ENCODE results near the gene PRDM16. TPM values are rescaled to one million over a fixed set of nuclear protein-coding genes. Genes with fewer than 3 reads are reported as not detected.

Gene PRDM16
- polyA plus RNA-seq, 1 of the 3 experiments (the other 2 are of a cell fraction): not detected

GRCh38 chr1:3396411-3396810, 327.4 kb downstream of the PRDM16 start:
- Histone ChIP-seq H3K9me3 (no peaks in the 10 kb centered on the region), H3K27me3 (ENCODE audit: insufficient read depth) (peaks cover 77% of the 10 kb centered on the region), H3K27ac (ENCODE audit: low read depth in 2 of 2, low read length in 1 of 2) (no peak overlapping the region)

GRCh38 chr1:3397311-3397710, 328.3 kb downstream of the PRDM16 start:
- Histone ChIP-seq H3K27me3 (ENCODE audit: insufficient read depth) (peaks cover 71% of the 10 kb centered on the region), H3K9me2 (no peaks in the 10 kb centered on the region), H2AFZ (ENCODE audit: low read depth) (no peak overlapping the region), H3K27ac (ENCODE audit: low read depth in 2 of 2, low read length in 1 of 2) (no peak overlapping the region), H3K36me3 (replicated peaks in 1 of 2; ENCODE audit: control insufficient read depth in 1 of 2, insufficient read depth in 2 of 2, low read length in 1 of 2) (no peaks in the 10 kb centered on the region), H4K20me1 (ENCODE audit: insufficient read depth) (no peaks in the 10 kb centered on the region), H3K9me3 (no peaks in the 10 kb centered on the region), H3K4me2 (no peak overlapping the region), H3K79me2 (ENCODE audit: insufficient read depth) (no peaks in the 10 kb centered on the region), H3F3A (replicated peaks; ENCODE audit: insufficient read depth) (no peaks in the 10 kb centered on the region), H3K4me3 (ENCODE audit: low read depth in 2 of 2, low read length in 1 of 2) (no peak overlapping the region), H3K9ac (no peak overlapping the region), H3K4me1 (ENCODE audit: control insufficient read depth in 1 of 2, insufficient read depth in 2 of 2, low read depth in 1 of 2, low read length in 1 of 2) (no peaks in the 10 kb centered on the region; a peak in 1 of 4 replicates)
- CTCF ChIA-PET: interaction anchor here (1.0 to 2.5 kb wide), 3 partner anchors 27 to 384 kb away, joined by 3 to 10 read pairs (median 3); no protein-coding TSS in a partner anchor
- TF ChIP-seq RFX5 (IDR thresholded peaks at IDR 0.05; ENCODE audit: low read length): no peak
- TF ChIP-seq EP300 (IDR thresholded peaks at IDR 0.05; ENCODE audit: borderline replicate concordance in 1 of 2, low read depth in 1 of 2, low read length in 1 of 2): no peak
- TF ChIP-seq ZBTB33 (IDR thresholded peaks at IDR 0.05; ENCODE audit: borderline replicate concordance, low read depth): no peak
- TF ChIP-seq TEAD4 (IDR thresholded peaks at IDR 0.05; ENCODE audit: borderline replicate concordance, insufficient read depth): no peak
- TF ChIP-seq CHD2 (IDR thresholded peaks at IDR 0.05; ENCODE audit: low read length, partially characterized antibody): no peak
- POLR2A ChIA-PET: no interaction called here
- no peak for DNase-seq
- 0% methylated on average over 1 of the region's 17 CpGs for WGBS (ENCODE audit: low lambda C conversion rate)

More at GRCh38 chr1:3396411-3396810, 327.4 kb downstream of the PRDM16 start:
- H3K9me2 ChIP-seq: no peaks in the 10 kb centered on the region
- H3F3A ChIP-seq (replicated peaks; ENCODE audit: insufficient read depth): no peaks in the 10 kb centered on the region
- no peak overlapping the region for H3K9ac ChIP-seq
- H3K79me2 ChIP-seq (ENCODE audit: insufficient read depth): no peaks in the 10 kb centered on the region
- H3K4me1 ChIP-seq (ENCODE audit: control insufficient read depth in 1 of 2, insufficient read depth in 2 of 2, low read depth in 1 of 2, low read length in 1 of 2): no peaks in the 10 kb centered on the region; a peak in 1 of 4 replicates
- ChIA-PET CTCF (interaction anchor here (1.0 to 2.5 kb wide), 2 partner anchors 23 to 28 kb away, joined by 3 to 10 read pairs; no protein-coding TSS in a partner anchor), POLR2A (no interaction called here)
- H4K20me1 ChIP-seq (ENCODE audit: insufficient read depth): no peaks in the 10 kb centered on the region
- WGBS (ENCODE audit: low lambda C conversion rate): 12% methylated on average over 4 of the region's 11 CpGs
- H3K4me2 ChIP-seq: no peak overlapping the region
- no peak overlapping the region for H2AFZ ChIP-seq (ENCODE audit: low read depth)
- no peaks in the 10 kb centered on the region for H3K36me3 ChIP-seq (replicated peaks in 1 of 2; ENCODE audit: control insufficient read depth in 1 of 2, insufficient read depth in 2 of 2, low read length in 1 of 2)
- TF ChIP-seq EZH2phosphoT487 (IDR thresholded peaks at IDR 0.05; ENCODE audit: borderline replicate concordance, low read depth) (no peak), USF2 (IDR thresholded peaks at IDR 0.05; ENCODE audit: borderline replicate concordance, low read depth, low read length) (no peak), MXI1 (IDR thresholded peaks at IDR 0.05; ENCODE audit: low read depth, low read length) (no peak), TCF12 (IDR thresholded peaks at IDR 0.05) (no peak), SMC3 (IDR thresholded peaks at IDR 0.05; ENCODE audit: low read depth, low read length) (no peak), POLR2AphosphoS5 (IDR thresholded peaks at IDR 0.05; ENCODE audit: low read depth, low read length) (no peak), TEAD4 (IDR thresholded peaks at IDR 0.05; ENCODE audit: borderline replicate concordance, insufficient read depth) (no peak), MAX (IDR thresholded peaks at IDR 0.05; ENCODE audit: low read depth) (no peak), ELF1 (IDR thresholded peaks at IDR 0.05) (no peak), SIN3A (IDR thresholded peaks at IDR 0.05; ENCODE audit: borderline replicate concordance, low read depth, low read length) (no peak), FOXM1 (IDR thresholded peaks at IDR 0.05; ENCODE audit: low read depth) (no peak), RAD21 (IDR thresholded peaks at IDR 0.05; ENCODE audit: low read length) (no peak), TAF1 (IDR thresholded peaks at IDR 0.05; ENCODE audit: borderline replicate concordance, low read depth, low read length) (no peak), RXRA (IDR thresholded peaks at IDR 0.05; ENCODE audit: borderline replicate concordance, low read depth) (no peak)
- H3K4me3 ChIP-seq (ENCODE audit: low read depth in 2 of 2, low read length in 1 of 2): no peak overlapping the region
- no peak for DNase-seq

Measured in SK-N-SH (cell line).